ENCODE results near the gene FBLN7.
"Not testable (repeated sequence)": the region's sequence is repeated elsewhere in the genome, so short reads cannot be mapped to it uniquely, and the experiment has no call there.

The FBLN7 gene

DNA sequence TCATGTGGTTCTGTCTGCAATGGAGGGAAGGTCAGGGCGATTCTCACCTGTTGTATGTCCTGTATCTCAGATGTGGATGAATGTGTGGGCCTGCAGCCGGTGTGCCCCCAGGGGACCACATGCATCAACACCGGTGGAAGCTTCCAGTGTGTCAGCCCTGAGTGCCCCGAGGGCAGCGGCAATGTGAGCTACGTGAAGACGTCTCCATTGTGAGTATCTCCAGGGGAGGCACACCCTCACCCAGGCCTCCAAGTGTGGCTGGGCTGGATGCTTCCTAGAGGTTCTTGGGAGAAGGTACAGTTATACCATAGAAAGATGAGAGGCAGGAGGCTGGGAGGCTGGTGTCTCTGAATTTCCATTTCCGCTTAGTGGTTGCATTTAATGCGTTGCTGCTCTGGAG, 46.9 kb downstream of the FBLN7 start:
- no peak for DNase-seq

- DNase-seq = no peak
Measured at GRCh38 chr2:112187046-112187715, 49.0 kb downstream of the FBLN7 start.

GRCh38 chr2:112187805-112188596, 49.8 kb downstream of the FBLN7 start:
- no peak for DNase-seq

- no peak for DNase-seq
Measured at GRCh38 chr2:112189001-112189556, 50.9 kb downstream of the FBLN7 start.

DNA sequence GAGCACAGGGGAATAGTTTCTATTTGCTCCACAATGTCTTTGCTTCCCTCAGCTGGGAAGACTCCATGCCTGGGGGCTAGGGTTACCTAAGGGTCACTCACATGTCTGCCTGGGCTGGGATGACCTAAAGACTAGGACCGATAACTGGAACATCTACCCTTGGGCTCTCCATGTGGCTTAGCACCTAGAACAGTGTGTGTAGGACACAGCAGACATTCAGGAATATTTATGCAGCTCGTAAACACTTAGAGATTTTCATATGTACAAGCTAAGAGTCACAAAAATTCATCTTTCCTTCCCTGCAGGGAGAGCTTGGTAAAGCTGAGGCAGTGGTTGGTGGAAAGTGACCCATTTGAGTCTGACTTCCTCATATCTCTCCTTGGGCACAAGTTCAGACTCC, 55.8 kb downstream of the FBLN7 start:
- no peak for DNase-seq

GRCh38 chr2:112194482-112194881, 56.3 kb downstream of the FBLN7 start:
- DNase-seq = no peak

GRCh38 chr2:112195167-112195766, 57.1 kb downstream of the FBLN7 start:
- DNase-seq = no peak

- no peak for DNase-seq
Measured at GRCh38 chr2:112195950-112196349, 57.8 kb downstream of the FBLN7 start.

DNA sequence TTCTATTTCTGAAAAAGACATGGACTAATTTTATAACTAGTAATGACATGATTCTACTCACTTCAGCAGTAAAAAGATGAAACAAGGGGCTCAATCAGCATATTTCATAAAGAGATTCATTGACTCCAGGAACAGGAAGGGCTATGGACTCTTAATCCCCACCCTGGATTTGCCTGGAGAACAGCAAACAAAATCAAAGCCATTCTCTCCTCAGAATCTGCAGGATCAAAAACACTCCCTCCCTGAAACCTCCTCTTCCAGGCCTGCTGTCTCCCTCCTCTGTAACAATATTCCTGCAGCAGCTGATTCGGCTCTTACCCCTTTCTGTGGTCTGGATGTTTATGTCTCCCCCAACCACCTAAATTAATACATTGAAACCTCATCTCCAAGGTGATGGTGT, 59.7 kb downstream of the FBLN7 start:
- DNase-seq = no peak

DNA sequence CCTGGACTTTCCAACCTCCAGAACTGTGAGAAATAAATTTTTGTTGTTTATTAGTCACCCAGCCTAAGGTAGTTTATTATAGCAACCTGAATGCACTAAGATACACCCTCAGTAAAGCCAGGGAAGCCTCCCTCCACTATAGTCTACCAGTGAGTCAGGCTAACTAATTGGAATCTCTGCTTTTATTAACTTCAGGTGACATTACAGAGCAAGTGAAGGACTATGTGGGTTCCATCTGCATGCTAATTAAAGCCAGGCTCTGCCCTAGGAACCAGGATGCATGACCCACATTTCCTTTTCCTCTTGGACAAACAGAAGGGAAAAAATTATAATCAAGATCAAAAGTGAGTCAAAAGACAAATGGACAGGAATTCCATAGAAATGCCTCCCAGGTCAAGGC, 60.6 kb downstream of the FBLN7 start:
- DNase-seq = no peak

GRCh38 chr2:112199188-112199587, 61.0 kb downstream of the FBLN7 start:
- no peak for DNase-seq

- DNase-seq = peak; percentile 38 to 52 (median 47)
Measured at GRCh38 chr2:112201696-112202430, 63.7 kb downstream of the FBLN7 start.

- DNase-seq = peak in 1 of 3 donors; percentile 9
Measured at GRCh38 chr2:112204411-112204810, 66.2 kb downstream of the FBLN7 start.

- not testable (repeated sequence) for DNase-seq
Measured at GRCh38 chr2:112207905-112208304, 69.7 kb downstream of the FBLN7 start.

DNA sequence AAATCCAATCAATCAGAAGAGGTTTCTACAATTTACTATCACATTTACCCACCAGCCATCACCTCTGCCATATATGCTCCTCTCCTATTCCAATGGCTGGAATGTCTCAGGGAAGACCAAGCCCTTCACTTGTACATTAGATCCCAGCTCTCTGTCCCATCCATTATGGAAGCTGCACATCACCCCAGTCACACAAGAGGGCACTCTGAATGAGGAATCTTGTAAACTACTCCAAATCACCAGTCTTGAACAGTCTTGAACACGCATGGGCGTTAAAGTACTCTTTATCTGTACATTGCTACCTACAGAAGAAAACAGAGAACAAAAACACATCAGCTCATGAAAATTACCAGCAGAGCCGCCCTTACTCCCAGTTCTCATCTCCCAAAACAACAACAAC, 78.0 kb downstream of the FBLN7 start:
- no peak for DNase-seq

DNA sequence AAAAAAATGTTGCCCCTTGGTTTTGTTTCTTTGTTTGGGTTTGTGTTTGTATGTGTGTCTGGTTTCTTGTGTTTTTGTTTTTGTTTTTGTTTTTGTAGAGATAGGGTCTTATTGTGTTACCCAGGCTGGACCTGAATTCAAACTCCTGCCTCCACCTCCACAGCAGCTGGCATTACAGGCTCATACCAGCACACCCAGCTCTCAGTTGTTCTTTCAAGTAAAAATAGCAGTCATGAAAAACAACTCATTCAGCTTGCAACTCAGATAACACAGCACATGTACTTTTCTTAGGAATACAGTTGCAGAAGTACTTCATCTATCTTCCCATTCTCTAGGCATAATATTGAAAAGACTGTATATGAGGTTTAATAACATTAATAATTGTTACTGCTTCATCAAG, 79.7 kb downstream of the FBLN7 start:
- no peak for DNase-seq

- DNase-seq = no peak
Measured at GRCh38 chr2:112220186-112220585, 82.0 kb downstream of the FBLN7 start.

DNA sequence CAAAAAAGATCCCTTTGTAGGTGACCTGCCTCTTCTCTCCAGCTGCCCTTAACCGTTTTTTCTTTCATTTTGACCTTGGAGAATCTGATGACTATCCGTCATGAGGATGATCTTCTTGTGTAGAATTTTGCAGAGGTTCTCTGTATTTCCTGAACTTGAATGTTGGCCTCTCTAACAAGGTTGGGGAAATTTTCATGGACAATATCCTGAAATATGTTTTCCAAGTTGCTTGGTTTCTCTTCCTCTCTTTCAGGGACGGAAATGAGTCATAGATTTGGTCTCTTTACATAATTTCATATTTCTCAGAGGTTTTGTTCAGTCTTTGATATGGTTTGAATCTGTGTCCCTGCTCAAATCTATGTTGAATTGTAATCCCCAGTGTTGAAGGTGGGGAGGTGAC, 82.6 kb downstream of the FBLN7 start:
- peak; percentile 2 to 26 (median 17) for DNase-seq

GRCh38 chr2:112229348-112229747, 91.2 kb downstream of the FBLN7 start:
- DNase-seq = no peak

DNA sequence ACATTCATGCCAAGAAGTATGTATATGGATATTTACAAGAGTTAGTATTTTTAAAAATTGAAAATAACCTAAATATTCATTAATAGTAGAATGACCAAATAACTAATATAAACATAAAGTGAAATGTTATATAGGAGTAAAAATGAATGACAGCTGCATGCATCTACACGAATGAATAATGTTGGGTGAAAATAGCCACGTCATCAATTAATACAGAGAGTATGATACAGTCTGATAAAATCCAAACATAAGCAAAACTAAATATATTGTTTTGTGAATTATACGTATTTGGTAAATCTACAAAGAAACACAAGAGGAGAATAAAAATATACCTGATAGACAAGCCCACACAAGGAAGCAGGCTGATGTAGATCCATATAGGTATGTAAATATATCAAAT, 92.2 kb downstream of the FBLN7 start:
- DNase-seq = no peak
